ENCODE measurements around the gene TLK2. TPM values are rescaled to one million over a fixed set of nuclear protein-coding genes. Genes with fewer than 3 reads are reported as not detected.

The TLK2 gene
- total RNA-seq, 1 experiment from 2014 or later = 48.6 TPM

DNA sequence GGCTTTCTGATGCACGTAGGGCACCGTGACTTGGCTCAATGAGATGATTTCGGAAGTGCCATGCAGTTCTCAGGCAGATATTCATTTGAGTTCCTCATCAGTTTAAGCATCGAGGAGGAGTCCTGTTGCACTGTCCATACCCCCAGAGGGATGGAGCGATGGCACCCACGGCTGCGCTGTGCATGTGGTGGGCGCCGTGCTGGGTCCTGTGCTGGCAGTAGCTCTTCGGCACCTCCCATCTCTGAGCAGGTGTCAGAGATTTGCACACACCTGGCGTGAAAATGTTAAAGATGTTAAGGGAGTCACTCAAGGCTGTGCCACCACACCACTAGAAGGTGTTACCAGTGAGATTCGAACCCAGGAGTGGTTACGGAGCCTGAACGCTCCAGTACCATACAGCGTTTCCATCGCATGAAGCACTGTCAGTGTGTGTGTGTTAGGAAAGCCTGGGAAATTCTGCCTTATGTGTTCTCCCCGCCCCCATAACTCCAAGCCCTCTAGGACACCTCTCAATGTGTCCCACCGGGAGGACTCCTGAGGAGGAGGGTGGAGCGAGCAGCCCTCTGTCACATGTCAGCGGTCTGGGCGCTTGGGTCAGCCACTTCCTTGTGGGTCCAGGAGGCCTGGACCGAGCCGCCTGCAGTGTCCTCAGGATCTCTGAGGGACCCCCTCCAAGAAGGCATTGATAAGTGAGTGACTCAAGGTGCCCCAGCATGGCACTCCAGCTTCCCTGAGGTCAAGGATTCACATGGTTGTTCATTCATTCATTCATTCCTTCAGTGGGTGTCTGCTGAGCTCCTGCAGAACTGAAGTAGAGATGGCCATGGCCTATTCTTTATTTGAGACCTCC, 152.7 kb downstream of the TLK2 start:
- H3K4me2 ChIP-seq (ENCODE audit: low read depth, low read length, poor library complexity, severe bottlenecking) = no peak overlapping the region
- no peaks in the 10 kb centered on the region for H3K27me3 ChIP-seq (ENCODE audit: low read length)
- no peak overlapping the region for H3K4me3 ChIP-seq (ENCODE audit: low read length)
- H3K9me2 ChIP-seq (replicated peaks; ENCODE audit: insufficient read depth, low read length) = no peaks in the 10 kb centered on the region
- 0 out of 2 replicates have a peak, but pooled peaks cover 4% of the 10 kb centered on the region for H4K20me1 ChIP-seq (ENCODE audit: insufficient read depth, low read depth, low read length)
- no peaks in the 10 kb centered on the region for H3K79me2 ChIP-seq (ENCODE audit: low read length)
- H3K27ac ChIP-seq (ENCODE audit: low read length) = no peak overlapping the region
- H3K9me3 ChIP-seq (ENCODE audit: low read length) = no peaks in the 10 kb centered on the region
- H3K4me1 ChIP-seq (ENCODE audit: low read length) = no peaks in the 10 kb centered on the region
- H3K36me3 ChIP-seq (ENCODE audit: insufficient read depth, low read length) = no peaks in the 10 kb centered on the region
- DNase-seq = peak; percentile 36
- no peak overlapping the region for H2AFZ ChIP-seq (ENCODE audit: low read length)
- no peak overlapping the region for H3K9ac ChIP-seq (ENCODE audit: low read length)

DNA sequence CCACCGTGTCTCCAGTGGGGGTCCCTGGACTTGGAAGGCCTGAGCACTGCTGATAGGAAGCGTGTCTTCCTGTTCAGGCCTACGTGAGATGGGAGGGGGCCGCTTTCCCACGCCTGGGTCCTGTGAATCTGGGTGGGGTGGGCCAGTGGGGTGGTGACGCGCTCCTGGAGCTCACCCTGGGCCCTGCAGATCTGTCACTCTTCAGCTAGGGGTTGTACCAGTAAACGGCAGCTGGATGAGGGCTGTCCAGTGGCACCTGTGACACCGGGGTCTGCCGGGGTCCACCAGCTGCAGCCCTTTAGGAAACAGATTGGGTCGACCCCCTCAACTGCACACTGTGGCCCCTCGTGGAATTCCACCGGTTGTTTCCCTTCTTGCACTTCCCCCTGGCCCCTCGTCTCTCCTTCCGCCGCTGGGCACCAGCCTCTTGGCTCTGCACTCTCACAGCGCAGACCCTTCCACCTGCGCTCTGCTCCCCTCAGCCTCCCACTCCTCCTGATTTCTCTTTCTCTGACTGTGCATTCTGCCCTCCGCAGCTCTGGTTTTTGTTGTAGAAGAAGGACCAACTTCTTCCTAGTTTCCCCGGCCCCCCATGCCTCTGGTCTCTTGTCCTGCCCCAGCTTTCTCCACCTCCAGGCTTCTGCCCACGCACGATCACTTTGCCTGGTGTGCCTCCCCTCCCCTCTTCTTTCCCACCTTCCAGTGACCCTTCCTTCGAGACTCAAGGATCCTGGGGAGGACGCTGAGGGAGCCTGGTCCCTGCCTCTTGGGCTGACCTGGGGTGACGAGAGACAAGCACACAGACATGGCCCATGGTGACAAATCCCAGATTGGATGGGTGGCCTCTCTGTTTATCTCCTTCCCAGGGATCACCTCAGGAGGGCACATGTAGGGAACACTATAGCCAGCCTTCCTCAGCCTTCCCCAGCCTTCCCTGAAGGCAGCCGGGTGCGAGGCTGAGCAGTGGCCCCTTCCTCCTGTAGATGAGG, 153.6 kb downstream of the TLK2 start:
- Histone ChIP-seq H3K79me2 (ENCODE audit: low read length) (no peaks in the 10 kb centered on the region), H3K4me1 (ENCODE audit: low read length) (no peaks in the 10 kb centered on the region), H4K20me1 (ENCODE audit: insufficient read depth, low read depth, low read length) (0 out of 2 replicates have a peak, but pooled peaks cover 4% of the 10 kb centered on the region), H3K27ac (ENCODE audit: low read length) (no peak overlapping the region), H3K9me3 (ENCODE audit: low read length) (no peaks in the 10 kb centered on the region), H3K4me2 (ENCODE audit: low read depth, low read length, poor library complexity, severe bottlenecking) (no peak overlapping the region), H3K27me3 (ENCODE audit: low read length) (no peaks in the 10 kb centered on the region), H2AFZ (ENCODE audit: low read length) (no peak overlapping the region), H3K9me2 (replicated peaks; ENCODE audit: insufficient read depth, low read length) (no peaks in the 10 kb centered on the region), H3K4me3 (ENCODE audit: low read length) (no peak overlapping the region), H3K9ac (ENCODE audit: low read length) (no peak overlapping the region), H3K36me3 (ENCODE audit: insufficient read depth, low read length) (no peaks in the 10 kb centered on the region)
- peak; percentile 35 for DNase-seq

DNA sequence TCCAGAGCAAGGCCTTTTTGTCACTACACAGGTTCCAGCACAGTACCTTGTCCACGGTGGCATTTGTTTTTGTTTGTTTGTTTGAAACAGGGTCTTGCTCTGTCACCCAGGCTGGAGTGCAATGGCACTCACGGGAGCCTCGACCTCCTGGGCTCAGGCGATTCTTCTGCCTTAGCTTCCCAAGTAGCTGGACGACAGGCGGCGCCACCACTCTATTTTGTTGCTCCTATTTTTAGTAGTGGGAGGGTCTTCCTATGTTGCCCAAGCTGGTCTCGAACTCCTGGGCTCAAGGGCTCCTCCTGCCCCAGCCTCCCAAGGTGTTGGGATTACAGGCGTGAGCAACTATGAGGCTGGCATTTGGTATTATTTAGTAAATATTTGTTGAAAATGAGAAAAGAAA, 159.2 kb downstream of the TLK2 start:
- Histone ChIP-seq H3K9me2 (replicated peaks; ENCODE audit: insufficient read depth, low read length) (no peaks in the 10 kb centered on the region), H3K4me1 (ENCODE audit: low read length) (no peaks in the 10 kb centered on the region), H3K27ac (ENCODE audit: low read length) (no peak overlapping the region), H3K9me3 (ENCODE audit: low read length) (no peaks in the 10 kb centered on the region), H3K36me3 (ENCODE audit: insufficient read depth, low read length) (no peaks in the 10 kb centered on the region), H3K4me3 (ENCODE audit: low read length) (no peak overlapping the region), H2AFZ (ENCODE audit: low read length) (no peak overlapping the region), H4K20me1 (ENCODE audit: insufficient read depth, low read depth, low read length) (no peaks in the 10 kb centered on the region), H3K4me2 (ENCODE audit: low read depth, low read length, poor library complexity, severe bottlenecking) (no peak overlapping the region), H3K79me2 (ENCODE audit: low read length) (no peaks in the 10 kb centered on the region), H3K27me3 (ENCODE audit: low read length) (no peaks in the 10 kb centered on the region), H3K9ac (ENCODE audit: low read length) (no peak overlapping the region)
- peak; percentile 60 for DNase-seq

DNA sequence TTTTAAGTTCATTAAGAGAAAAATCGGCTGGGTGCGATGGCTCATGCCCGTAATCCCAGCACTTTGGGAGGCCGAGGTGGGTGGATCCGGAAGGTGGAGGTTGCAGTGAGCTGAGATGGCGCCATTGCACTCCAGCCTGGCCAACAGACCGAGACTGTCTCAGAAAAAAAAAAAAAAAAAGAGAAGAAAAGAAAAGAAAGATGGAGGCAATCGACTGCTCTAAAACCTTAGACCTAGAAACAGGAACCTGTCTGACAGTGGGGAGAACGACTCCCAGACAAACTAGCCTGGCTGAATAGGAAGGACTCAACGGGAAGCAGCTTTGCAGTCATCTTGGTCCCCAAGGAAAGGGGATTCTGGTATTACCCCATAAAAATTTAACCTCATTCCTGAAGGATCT, 162.5 kb downstream of the TLK2 start:
- Histone ChIP-seq H3K36me3 (ENCODE audit: insufficient read depth, low read length) (no peaks in the 10 kb centered on the region), H3K4me3 (ENCODE audit: low read length) (no peak overlapping the region), H3K9me3 (ENCODE audit: low read length) (no peaks in the 10 kb centered on the region), H3K9me2 (replicated peaks; ENCODE audit: insufficient read depth, low read length) (no peaks in the 10 kb centered on the region), H2AFZ (ENCODE audit: low read length) (no peak overlapping the region), H4K20me1 (ENCODE audit: insufficient read depth, low read depth, low read length) (no peaks in the 10 kb centered on the region), H3K79me2 (ENCODE audit: low read length) (no peaks in the 10 kb centered on the region), H3K9ac (ENCODE audit: low read length) (no peak overlapping the region), H3K27ac (ENCODE audit: low read length) (no peak overlapping the region), H3K27me3 (ENCODE audit: low read length) (no peaks in the 10 kb centered on the region), H3K4me1 (ENCODE audit: low read length) (no peaks in the 10 kb centered on the region), H3K4me2 (ENCODE audit: low read depth, low read length, poor library complexity, severe bottlenecking) (no peak overlapping the region)
- DNase-seq = no peak

GRCh38 chr17:62641951-62642350, 163.3 kb downstream of the TLK2 start:
- Histone ChIP-seq H3K79me2 (ENCODE audit: low read length) (no peaks in the 10 kb centered on the region), H3K27me3 (ENCODE audit: low read length) (no peaks in the 10 kb centered on the region), H3K9me2 (replicated peaks; ENCODE audit: insufficient read depth, low read length) (no peaks in the 10 kb centered on the region), H3K4me1 (ENCODE audit: low read length) (no peaks in the 10 kb centered on the region), H3K27ac (ENCODE audit: low read length) (no peak overlapping the region), H2AFZ (ENCODE audit: low read length) (no peak overlapping the region), H3K4me3 (ENCODE audit: low read length) (no peak overlapping the region), H4K20me1 (ENCODE audit: insufficient read depth, low read depth, low read length) (no peaks in the 10 kb centered on the region), H3K9me3 (ENCODE audit: low read length) (no peaks in the 10 kb centered on the region), H3K36me3 (ENCODE audit: insufficient read depth, low read length) (no peaks in the 10 kb centered on the region), H3K9ac (ENCODE audit: low read length) (no peak overlapping the region), H3K4me2 (ENCODE audit: low read depth, low read length, poor library complexity, severe bottlenecking) (no peak overlapping the region)
- no peak for DNase-seq

GRCh38 chr17:62643496-62643895, 164.9 kb downstream of the TLK2 start:
- no peak for DNase-seq
- no peaks in the 10 kb centered on the region for H3K9me3 ChIP-seq (ENCODE audit: low read length)
- H3K9ac ChIP-seq (ENCODE audit: low read length) = no peak overlapping the region
- H3K79me2 ChIP-seq (ENCODE audit: low read length) = no peaks in the 10 kb centered on the region
- no peak overlapping the region for H2AFZ ChIP-seq (ENCODE audit: low read length)
- no peaks in the 10 kb centered on the region for H4K20me1 ChIP-seq (ENCODE audit: insufficient read depth, low read depth, low read length)
- H3K4me1 ChIP-seq (ENCODE audit: low read length) = no peaks in the 10 kb centered on the region
- H3K4me3 ChIP-seq (ENCODE audit: low read length) = no peak overlapping the region
- H3K36me3 ChIP-seq (ENCODE audit: insufficient read depth, low read length) = no peaks in the 10 kb centered on the region
- no peak overlapping the region for H3K27ac ChIP-seq (ENCODE audit: low read length)
- H3K4me2 ChIP-seq (ENCODE audit: low read depth, low read length, poor library complexity, severe bottlenecking) = no peak overlapping the region
- no peaks in the 10 kb centered on the region for H3K9me2 ChIP-seq (replicated peaks; ENCODE audit: insufficient read depth, low read length)
- no peaks in the 10 kb centered on the region for H3K27me3 ChIP-seq (ENCODE audit: low read length)

DNA sequence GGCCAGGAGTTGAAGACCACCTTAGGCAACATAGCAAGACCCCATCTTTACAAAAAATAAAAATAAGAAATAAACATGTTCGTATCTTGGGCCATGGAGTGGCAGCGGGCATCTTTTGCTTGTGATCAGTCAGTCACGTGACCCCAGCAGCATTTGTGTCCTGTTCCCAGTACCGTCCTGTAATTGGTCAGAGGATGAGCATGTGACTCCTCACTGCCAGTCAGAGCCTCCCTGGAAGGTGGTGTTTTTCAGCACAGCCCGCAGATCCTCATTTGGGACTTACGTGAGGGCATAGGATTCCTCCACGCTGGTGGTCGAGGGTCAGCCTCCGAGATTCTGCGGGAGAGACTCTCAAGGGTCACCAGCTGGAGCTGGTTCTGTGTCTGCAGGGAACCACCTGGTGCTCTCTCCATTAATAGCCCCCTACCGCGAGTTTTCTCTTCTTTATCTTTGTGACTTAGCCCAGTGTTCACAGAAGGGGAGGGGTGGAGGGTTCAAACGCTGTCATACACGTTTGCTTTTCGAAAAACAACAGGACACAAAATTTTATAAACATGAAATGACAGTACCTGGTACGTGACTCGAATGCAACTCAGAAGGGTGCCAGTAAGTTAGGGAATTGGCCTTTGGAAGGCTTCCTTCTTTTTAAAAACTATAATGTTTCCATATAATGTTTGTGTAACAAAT, 166.0 kb downstream of the TLK2 start:
- no peaks in the 10 kb centered on the region for H3K4me1 ChIP-seq (ENCODE audit: low read length)
- no peaks in the 10 kb centered on the region for H3K79me2 ChIP-seq (ENCODE audit: low read length)
- no peak for DNase-seq
- H3K9ac ChIP-seq (ENCODE audit: low read length) = no peak overlapping the region
- H3K9me2 ChIP-seq (replicated peaks; ENCODE audit: insufficient read depth, low read length) = no peaks in the 10 kb centered on the region
- H3K4me3 ChIP-seq (ENCODE audit: low read length) = no peak overlapping the region
- H3K9me3 ChIP-seq (ENCODE audit: low read length) = no peaks in the 10 kb centered on the region
- no peak overlapping the region for H3K4me2 ChIP-seq (ENCODE audit: low read depth, low read length, poor library complexity, severe bottlenecking)
- no peaks in the 10 kb centered on the region for H3K27me3 ChIP-seq (ENCODE audit: low read length)
- H2AFZ ChIP-seq (ENCODE audit: low read length) = no peak overlapping the region
- no peaks in the 10 kb centered on the region for H3K36me3 ChIP-seq (ENCODE audit: insufficient read depth, low read length)
- no peaks in the 10 kb centered on the region for H4K20me1 ChIP-seq (ENCODE audit: insufficient read depth, low read depth, low read length)
- no peak overlapping the region for H3K27ac ChIP-seq (ENCODE audit: low read length)

Data from Karpas-422 (cell line).